ENCODE measurements around the gene MLH3.

DNA sequence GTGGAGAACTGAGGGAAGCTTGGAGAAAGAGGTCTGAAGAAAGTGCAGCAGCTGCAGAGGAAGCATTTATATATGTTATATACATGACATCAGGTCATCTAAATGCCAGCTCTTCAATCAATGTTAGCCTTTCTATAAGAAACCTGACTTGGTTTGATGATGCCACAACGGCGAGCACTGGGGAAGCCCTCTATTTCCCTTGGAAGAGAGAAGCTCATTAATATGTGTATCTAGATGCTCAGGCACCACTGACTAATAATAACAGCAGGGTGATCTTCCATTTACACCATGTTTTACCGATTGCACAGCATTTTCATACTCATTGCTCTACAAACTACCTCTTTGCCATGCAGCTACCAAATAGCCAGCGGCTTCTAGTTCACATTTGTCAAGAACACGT lies 11.7 kb upstream of the MLH3 start:
- TF ChIP-seq, protein P1, sequence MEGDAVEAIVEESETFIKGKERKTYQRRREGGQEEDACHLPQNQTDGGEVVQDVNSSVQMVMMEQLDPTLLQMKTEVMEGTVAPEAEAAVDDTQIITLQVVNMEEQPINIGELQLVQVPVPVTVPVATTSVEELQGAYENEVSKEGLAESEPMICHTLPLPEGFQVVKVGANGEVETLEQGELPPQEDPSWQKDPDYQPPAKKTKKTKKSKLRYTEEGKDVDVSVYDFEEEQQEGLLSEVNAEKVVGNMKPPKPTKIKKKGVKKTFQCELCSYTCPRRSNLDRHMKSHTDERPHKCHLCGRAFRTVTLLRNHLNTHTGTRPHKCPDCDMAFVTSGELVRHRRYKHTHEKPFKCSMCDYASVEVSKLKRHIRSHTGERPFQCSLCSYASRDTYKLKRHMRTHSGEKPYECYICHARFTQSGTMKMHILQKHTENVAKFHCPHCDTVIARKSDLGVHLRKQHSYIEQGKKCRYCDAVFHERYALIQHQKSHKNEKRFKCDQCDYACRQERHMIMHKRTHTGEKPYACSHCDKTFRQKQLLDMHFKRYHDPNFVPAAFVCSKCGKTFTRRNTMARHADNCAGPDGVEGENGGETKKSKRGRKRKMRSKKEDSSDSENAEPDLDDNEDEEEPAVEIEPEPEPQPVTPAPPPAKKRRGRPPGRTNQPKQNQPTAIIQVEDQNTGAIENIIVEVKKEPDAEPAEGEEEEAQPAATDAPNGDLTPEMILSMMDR (conservative IDR thresholded peaks at IDR 0.05; ENCODE audit: low read depth in 2 of 2) = no peak
- TF ChIP-seq POLR2AphosphoS5 (IDR thresholded peaks at IDR 0.05; ENCODE audit: low read depth) (no peak), EZH2phosphoT487 (IDR thresholded peaks at IDR 0.05; ENCODE audit: unreplicated experiment) (no peak), ZNF114 (CRISPR knock-in tag; IDR thresholded peaks at IDR 0.05) (no peak), EZH2 (IDR thresholded peaks at IDR 0.05; ENCODE audit: low read depth, unreplicated experiment) (no peak), JUNB (IDR thresholded peaks at IDR 0.05; ENCODE audit: unreplicated experiment) (no peak)
- TF ChIP-seq, protein P2, sequence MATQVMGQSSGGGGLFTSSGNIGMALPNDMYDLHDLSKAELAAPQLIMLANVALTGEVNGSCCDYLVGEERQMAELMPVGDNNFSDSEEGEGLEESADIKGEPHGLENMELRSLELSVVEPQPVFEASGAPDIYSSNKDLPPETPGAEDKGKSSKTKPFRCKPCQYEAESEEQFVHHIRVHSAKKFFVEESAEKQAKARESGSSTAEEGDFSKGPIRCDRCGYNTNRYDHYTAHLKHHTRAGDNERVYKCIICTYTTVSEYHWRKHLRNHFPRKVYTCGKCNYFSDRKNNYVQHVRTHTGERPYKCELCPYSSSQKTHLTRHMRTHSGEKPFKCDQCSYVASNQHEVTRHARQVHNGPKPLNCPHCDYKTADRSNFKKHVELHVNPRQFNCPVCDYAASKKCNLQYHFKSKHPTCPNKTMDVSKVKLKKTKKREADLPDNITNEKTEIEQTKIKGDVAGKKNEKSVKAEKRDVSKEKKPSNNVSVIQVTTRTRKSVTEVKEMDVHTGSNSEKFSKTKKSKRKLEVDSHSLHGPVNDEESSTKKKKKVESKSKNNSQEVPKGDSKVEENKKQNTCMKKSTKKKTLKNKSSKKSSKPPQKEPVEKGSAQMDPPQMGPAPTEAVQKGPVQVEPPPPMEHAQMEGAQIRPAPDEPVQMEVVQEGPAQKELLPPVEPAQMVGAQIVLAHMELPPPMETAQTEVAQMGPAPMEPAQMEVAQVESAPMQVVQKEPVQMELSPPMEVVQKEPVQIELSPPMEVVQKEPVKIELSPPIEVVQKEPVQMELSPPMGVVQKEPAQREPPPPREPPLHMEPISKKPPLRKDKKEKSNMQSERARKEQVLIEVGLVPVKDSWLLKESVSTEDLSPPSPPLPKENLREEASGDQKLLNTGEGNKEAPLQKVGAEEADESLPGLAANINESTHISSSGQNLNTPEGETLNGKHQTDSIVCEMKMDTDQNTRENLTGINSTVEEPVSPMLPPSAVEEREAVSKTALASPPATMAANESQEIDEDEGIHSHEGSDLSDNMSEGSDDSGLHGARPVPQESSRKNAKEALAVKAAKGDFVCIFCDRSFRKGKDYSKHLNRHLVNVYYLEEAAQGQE (IDR thresholded peaks at IDR 0.05; ENCODE audit: unreplicated experiment) = no peak
